ENCODE measurements around the gene SDK2.

SDK2 gene

DNA sequence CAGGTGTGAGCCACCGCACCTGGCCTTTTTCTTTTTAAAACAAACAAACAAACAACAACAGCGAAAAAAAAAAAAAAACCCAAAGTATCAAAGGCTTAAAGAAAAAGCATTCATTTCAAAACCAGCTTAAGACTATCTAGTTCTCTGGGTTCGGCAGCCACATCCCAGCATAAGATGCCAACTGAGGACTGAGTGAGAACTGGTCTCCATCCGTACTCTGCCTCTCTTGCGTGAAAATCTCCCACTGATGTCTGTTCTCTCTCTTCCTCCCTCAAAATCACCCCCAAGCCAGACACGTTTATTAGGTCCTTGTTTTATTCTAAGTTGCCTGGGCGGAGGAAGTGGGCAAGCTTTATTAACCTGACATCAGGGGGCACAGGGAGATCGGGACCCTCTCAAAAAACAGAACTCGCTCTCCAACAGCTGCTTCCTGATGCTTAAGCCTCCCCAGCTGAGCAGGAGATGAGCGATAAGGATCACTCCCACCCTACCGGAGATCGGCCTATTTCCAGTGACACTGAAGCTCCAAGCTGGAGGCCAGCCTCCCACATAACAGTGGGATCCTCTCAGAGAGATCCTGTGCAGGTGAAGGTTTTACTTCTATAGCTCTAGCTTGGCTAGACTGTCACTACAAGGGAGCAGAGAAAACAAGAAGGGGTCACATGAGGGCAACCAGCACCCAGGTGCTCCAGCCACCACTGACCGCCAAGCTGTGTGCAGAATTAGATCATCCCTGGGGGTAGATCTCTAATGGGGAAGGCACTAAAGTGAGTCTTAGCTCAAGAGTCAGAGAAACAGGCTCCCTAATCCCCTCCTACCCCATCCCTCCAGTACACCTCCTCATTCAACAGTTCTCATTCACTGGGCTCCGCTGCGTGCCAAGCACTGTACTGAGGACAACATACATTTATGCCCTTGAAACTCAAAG, 346.0 kb downstream of the SDK2 start:
- no peak for DNase-seq (ENCODE audit: low read depth)

DNA sequence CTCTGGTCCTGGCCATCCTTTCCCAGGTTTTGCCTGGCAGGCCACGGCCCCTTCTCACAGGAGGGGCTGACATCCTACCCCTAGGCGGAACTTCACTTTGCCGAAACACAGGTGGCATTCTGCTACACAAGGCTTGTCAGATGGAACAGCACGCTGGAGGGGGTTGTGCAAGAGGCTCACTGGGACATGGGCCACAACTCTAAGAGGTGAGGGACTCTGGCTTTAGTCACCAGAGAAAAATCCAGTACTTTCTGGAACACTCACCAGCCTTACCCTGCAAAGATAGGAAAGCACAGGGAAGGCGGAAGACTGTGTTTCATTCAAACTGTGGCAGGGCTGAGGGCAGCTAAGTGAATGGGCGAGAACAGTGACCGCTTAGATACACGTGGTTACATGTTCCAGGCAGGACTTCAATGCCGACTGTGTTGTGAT, 350.7 kb downstream of the SDK2 start:
- no peak for DNase-seq (ENCODE audit: low read depth)

DNA sequence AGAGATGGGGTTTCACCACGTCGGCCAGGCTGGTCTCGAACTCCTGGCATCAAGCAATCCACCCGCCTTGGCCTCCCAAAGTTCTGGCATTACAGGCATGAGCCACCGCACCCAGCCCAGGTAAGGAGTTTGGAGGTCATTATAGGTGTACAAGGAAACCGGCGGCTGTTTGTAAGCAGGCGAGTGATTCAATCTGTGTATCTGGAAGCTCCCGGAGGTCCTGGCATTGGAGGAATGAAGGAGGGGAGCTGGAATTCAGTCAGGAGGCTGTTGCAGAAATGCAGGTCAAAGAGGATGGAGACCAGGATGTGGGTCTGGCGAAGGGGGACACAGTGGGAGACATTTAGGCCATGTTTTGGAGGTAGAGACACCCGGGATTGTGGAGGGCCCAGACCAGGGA, 351.2 kb downstream of the SDK2 start:
- no peak for DNase-seq (ENCODE audit: low read depth)

DNA sequence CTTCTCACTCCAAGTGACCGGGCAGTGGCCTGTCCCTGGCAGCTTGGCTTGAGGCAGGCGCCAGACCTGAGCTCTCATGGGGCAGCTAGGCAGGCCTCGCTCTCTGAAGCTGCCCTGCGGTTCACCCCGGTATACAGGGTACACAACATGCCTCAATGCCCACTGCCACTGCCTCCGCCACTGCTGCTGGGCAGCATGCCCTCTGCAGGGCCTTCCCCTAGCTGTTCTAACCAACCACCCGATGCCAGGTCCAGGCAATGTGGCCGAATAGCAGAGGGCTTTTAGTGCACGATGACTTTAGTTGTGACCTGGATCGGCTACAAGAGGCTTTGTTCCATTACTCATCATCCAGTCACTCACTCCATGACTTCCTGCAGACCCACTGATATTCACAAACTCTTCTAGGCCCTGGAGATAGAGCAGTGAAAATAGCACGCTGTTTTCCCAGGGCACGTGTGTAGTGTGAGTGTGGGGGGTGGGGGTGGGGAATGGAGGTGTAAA, 352.2 kb downstream of the SDK2 start:
- DNase-seq (ENCODE audit: low read depth): no peak

DNA sequence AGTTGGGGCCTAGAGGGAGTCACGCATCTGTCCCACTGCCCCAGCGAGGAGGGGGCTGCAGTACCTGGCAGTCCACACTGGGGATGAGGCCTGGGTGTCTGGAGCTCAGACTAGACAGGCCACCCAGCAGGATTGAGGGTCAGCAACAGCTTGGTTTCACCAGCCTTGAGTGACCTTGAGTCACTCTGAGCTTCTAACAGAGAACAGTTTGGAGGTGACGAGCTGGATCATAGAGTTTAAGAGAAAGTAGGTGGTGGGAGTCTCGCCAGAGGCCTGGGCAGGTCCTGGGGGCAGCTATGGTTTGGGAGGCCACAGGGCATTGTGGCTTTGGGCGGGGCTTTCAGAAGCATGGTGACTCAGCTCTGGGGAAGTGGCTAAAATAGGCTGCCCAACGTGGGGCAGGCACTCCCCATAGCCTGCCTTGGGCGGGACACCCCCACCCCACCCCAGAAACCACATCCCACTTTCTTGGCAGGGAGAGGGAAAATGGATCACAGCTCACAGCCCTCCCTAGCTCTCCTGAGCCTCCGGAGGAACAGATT, 352.9 kb downstream of the SDK2 start:
- DNase-seq (ENCODE audit: low read depth): no peak

DNA sequence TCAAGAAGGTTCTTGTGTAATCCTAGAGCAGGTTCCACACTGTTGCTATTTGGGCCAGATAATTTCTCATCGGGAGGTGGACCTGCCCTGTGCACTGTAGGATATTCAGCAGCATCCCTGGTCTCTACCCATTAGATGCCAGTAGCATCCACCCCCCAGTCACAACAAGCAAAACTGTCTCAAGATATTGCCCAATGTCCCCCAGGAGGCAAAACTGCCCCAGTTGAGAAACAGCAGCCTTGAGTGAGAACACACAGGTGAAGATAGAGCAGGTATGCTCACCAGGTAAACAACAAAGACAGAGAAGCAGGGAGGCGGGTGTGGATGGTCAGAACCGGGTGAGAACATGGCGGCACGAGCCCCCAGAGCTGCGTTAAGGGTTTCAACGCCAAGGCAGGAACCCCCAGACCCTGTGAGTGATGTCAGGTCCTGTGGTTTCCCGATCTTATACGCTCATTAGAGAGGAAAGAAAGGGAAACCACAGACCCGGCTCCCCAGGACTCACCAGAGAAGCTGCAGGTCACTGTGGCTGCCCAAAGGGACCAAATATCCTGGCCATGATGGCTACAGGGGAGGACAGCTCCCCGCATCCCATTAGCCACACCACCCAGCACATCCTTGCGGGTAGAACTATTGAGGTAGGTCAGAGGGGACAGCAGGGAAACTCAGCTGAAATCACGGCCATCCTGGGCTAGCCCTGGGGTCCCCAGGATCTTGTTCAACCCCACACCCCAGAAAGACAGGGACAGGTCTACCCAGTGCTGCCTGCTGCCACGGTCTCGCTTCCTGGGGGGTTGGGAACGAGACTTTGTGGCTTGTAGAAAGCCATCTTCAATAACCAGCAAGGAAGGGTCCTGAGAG, 353.6 kb downstream of the SDK2 start:
- DNase-seq (ENCODE audit: low read depth): no peak

DNA sequence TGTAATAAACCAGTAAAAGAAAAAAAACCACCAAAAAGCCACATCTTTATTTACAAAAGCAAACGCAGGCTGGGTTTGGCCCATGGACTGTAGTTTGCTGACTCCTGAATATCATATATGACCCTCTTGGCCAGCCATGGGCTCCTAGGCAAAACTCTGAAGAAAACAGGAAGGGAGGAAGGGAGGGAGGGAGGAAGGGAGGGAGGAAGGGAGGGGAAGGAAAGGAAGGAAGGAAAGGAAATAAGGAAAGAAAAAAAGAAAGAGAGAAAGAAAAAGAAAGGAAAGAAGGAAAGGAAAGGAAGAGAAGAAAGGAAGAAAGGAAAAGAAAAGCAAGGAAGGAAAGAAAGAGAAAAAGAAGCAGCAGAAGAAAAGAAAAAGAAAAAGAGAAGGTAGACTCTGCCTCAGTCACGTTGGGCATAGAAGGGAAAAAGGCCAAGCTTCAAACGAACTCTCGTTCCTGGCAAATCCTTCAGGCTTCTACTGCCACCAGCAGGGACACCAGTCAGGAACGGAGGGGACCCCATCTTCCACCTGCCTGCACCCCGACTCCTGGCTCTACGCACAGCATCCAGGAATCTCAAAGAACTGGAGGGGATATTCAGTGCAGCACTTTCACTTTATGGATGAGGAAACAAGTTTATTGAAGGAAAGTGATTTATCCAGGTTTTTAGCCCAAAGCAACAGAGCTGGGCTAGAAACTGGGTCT, 354.5 kb downstream of the SDK2 start:
- no peak for DNase-seq (ENCODE audit: low read depth)

DNA sequence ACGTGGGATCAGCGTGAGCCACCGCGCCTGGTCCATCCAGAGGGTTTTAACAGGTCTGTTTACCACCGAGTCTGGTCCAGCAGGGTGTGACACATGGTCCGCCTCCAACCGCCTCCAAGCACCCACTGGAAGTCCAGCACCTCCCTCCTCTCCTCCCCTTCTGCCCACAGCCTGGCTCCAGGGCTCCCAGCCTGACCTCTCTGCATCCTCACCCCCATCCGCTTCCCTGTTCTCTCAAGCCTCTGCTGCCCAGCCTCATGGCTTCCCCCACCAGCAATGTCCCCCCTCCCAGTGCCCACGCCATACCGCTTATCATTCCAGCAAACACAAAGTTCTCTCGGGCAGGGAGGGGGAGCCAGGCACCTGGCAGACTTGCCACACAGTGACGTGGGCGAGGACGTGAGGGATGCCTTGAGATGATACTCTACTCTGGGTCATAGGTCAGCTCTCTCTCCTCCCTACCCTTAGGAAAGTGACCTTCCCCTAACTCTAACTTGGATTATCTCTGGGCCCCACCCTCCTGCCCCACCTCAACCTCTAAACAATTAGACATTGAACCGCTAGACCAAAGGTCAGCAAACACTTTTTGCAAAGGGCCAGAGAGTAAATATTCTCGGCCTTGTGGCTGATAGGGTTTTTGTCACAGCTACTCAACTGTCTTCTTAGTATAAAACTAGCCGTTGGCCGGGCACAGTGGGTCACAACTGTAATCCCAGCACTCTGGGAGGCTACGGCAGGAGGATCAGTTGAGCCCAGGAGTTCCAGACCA, 355.5 kb downstream of the SDK2 start:
- no peak for DNase-seq (ENCODE audit: low read depth)

DNA sequence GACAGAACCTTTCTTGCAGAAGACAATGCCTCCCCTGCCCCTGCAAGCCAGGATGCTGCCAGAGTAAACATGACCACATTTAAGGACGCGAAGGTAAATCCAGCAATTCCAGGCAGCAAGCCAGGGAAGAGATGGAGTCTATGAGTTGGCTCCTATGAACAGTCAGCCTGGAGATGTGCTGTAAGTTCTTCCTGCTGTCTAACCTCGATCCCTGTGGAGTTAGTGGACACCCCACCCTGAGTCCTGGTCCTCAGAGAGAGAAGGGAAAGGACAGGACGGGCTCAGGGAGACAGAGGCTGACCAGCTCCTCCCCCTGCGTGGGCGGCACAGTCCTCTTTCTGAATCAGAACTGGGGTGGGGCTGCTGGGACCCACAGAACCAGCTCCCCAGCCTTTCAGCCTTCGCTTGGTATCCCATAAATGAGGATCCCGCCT, 357.4 kb downstream of the SDK2 start:
- DNase-seq (ENCODE audit: low read depth): no peak

DNA sequence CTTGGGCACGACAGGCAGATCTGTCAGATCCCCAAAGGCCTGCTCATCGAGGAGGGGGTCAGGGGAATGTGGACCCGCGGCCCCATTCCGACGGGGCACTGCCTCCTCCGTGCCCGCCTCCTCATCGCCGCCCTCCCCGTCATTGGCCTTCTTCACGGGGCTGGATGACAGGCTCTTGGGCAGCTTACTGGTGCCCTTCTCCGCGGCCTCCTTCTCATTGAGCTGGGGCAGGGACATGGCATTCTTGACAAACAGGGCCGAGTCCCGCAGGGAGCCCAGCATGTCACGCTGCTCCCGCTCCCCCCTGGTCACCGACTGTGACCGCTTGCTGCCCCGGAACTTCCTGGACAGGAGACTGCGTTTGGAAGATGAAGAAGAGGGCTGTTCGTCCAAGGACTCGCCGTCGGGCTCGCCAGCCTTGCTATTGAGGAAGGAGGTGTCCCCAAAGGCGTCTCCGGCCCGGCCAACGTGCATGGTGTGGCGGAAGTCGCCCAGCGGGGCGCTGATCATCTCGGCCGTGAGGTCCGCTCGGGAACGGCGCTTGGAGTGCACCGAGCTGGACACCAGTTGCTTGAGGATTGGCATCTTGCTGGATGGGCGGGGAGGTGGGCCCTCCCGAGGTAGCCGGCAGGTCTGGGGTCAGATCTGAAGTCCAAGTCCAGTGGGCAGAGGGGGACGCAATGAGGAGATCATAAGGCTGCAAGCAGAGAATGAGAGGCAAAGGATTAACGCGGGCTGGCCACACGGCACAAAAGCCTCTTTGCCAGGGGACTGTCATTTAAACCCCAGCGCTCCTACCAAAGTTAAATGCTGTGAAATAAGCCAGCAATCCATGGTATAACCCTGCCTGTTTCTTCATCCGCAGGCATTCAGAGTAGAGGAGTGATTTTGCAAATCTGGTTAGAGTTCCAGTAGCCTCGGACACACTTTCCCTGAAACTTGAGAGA, 358.1 kb downstream of the SDK2 start:
- no peak for DNase-seq (ENCODE audit: low read depth)

DNA sequence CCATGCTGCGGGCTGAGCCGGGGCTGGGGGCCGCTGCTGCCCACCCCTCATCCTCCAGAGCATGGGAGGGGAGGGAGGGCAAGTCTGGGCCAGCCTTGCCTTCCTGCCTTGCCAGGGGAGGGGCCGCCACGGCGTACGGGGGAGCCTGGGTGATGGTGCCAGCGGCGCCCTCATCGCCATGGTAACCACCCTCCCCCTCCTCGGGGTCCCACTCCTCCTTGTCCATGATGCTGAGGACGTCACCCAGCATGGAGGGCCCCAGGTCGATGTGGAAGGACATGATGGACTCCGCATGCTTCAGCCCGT, 358.7 kb downstream of the SDK2 start:
- no peak for DNase-seq (ENCODE audit: low read depth)

DNA sequence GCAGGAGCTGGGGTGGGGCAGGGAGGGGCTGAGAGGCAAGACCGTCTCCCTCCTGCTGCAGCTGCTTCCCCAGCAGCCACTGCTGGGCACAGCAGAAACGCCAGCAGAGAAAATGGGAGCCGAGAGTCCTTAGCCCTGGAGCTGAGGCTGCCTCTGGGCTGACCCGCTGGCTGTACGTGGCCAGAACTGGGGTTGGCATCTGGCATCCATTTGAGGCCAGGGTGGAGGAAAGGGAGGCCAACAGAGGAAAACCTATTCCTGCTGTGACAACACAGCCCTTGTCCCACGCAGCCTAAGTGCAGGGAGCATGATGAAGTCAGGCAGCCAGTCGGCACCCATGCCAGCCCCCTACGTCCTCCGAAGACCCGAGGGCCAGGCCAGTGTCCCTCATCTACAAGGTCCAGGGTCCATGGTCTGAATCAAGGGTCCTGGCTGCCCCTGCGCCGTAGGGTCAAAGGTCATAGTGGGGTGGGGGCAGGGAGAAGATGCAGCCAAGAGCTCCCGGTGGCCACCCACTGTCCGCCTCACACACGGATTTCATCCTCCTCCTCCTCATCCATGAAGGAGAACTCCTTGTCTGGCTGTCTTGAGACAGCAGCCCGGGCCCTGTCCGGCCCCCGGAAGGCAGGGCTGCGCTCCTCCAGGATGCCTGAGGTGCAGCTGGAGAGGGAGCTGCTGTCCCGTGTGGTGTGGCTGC, 359.2 kb downstream of the SDK2 start:
- no peak for DNase-seq (ENCODE audit: low read depth)

Measured in T-helper 22 cell (primary cell).